Tibial nerve (tissue), 4 donors: ENCODE data around the gene NUP85. TPM values are rescaled to one million over a fixed set of nuclear protein-coding genes. Genes with fewer than 3 reads are reported as not detected.

Experiments
- DNase-seq, 2 donors: peaks; one replicate each; pipeline ENCODE4 v3.0.0-alpha.2; 2019; ENCODE audit warnings: low spot score in 2 of 2
- H3K27ac ChIP-seq, 4 donors: fragments of 200-600 bp; sonication (generic) in 3 of 4; one replicate each; pipeline ENCODE4 v1.5.1; 2017 to 2019; ENCODE audit warnings: mild to moderate bottlenecking in 1 of 4
- H3K27me3 ChIP-seq, 2 donors: fragments of 200-600 bp; sonication (generic) in 1 of 2; one replicate each; pipeline versions ENCODE4 v1.5.1 to v1.6.0; 2017 to 2019
- H3K36me3 ChIP-seq, 3 donors: fragments of 200-600 bp; sonication (generic); one replicate each; pipeline ENCODE4 v1.5.1; 2018 to 2019
- H3K4me1 ChIP-seq, 4 donors: fragments of 200-600 bp; sonication (generic) in 3 of 4; one replicate each; pipeline ENCODE4 v1.5.1; 2017 to 2019
- H3K4me3 ChIP-seq, 4 donors: fragments of 200-600 bp; sonication (generic) in 3 of 4; one replicate each; pipeline ENCODE4 v1.5.1; 2017 to 2019; ENCODE audit warnings: mild to moderate bottlenecking in 1 of 4, moderate library complexity in 1 of 4
- H3K9me3 ChIP-seq, 4 donors: fragments of 200-600 bp; sonication (generic) in 3 of 4; one replicate each; pipeline ENCODE4 v1.5.1; 2017 to 2019
- EP300 ChIP-seq, 2 donors: sonication (generic); formaldehyde crosslinking; IDR thresholded peaks; one replicate each; pipeline ENCODE4 v1.6.1; 2017; ENCODE audit warnings: antibody characterized with exemption in 2 of 2, mild to moderate bottlenecking in 1 of 2
- POLR2A ChIP-seq, 2 donors: fragments of 450-650 bp; IDR thresholded peaks; one replicate each; pipeline ENCODE4 v1.6.1; 2017; ENCODE audit warnings: antibody characterized with exemption in 2 of 2, mild to moderate bottlenecking in 2 of 2, moderate library complexity in 2 of 2
- WGBS, 2 donors: methylation state at CpG; one replicate each; pipeline ENCODE4 v1.1.5; 2018; 5-methylcytosine and 5-hydroxymethylcytosine counted together
- total RNA-seq, 4 donors: library from RNA; depleted of rRNA; stranded (reverse); fragments of >200 nt; gene quantifications; one replicate each; pipeline ENCODE4 v1.1.0, GENCODE V29; 2016
- TF ChIP-seq, protein P1 (sequence below), 5 experiments: fragments of 200-600 bp in 3 of 5; fragments of 450-650 bp in 2 of 5; sonication (generic) in 3 of 5; IDR thresholded peaks; one replicate each; pipeline ENCODE4 v1.5.1; 2016 to 2019; ENCODE audit warnings: antibody characterized with exemption in 5 of 5, mild to moderate bottlenecking in 3 of 5, moderate library complexity in 2 of 5

Gene NUP85
- total RNA-seq, 4 donors from 2014 or later: 38.1 to 68.6 (median 53.2) TPM

DNA sequence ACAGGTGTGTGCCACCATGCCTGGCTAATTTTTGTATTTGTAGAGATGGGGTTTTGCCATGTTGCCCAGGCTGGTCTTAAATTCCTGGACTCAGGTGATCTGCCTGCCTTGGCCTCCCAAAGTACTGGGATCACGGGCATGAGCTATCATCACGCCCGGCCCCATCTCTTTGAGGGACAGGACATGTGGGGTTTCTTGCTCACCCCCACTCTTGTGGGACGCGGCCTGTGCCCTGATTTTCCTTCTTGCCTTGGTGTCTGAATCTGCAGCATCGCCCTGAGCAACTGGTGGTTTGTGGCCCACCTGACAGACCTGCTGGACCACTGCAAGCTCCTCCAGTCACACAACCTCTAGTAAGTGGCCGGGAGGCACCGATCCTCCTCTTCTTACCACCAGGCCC is 25.6 kb downstream of the NUP85 start:
- H3K27ac ChIP-seq: no peak overlapping the region
- no peak overlapping the region for H3K4me3 ChIP-seq
- H3K4me1 ChIP-seq: no peaks in the 10 kb centered on the region
- H3K9me3 ChIP-seq: no peaks in the 10 kb centered on the region
- 98% methylated on average over 8 of the region's 8 CpGs for WGBS, 2 donors
- H3K27me3 ChIP-seq: no peaks in the 10 kb centered on the region
- DNase-seq: no peak
- peaks cover 3 to 96% (median 36%) of the 10 kb centered on the region in 3 donors for H3K36me3 ChIP-seq
- TF ChIP-seq EP300 (IDR thresholded peaks at IDR 0.05): no peak
- TF ChIP-seq, protein P1, sequence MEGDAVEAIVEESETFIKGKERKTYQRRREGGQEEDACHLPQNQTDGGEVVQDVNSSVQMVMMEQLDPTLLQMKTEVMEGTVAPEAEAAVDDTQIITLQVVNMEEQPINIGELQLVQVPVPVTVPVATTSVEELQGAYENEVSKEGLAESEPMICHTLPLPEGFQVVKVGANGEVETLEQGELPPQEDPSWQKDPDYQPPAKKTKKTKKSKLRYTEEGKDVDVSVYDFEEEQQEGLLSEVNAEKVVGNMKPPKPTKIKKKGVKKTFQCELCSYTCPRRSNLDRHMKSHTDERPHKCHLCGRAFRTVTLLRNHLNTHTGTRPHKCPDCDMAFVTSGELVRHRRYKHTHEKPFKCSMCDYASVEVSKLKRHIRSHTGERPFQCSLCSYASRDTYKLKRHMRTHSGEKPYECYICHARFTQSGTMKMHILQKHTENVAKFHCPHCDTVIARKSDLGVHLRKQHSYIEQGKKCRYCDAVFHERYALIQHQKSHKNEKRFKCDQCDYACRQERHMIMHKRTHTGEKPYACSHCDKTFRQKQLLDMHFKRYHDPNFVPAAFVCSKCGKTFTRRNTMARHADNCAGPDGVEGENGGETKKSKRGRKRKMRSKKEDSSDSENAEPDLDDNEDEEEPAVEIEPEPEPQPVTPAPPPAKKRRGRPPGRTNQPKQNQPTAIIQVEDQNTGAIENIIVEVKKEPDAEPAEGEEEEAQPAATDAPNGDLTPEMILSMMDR (IDR thresholded peaks at IDR 0.05): no peak
- TF ChIP-seq POLR2A (IDR thresholded peaks at IDR 0.05): no peak

GRCh38 chr17:75231741-75232464 is 26.4 kb downstream of the NUP85 start:
- DNase-seq: no peak
- H3K27me3 ChIP-seq: no peaks in the 10 kb centered on the region
- peaks cover 3 to 96% (median 36%) of the 10 kb centered on the region in 3 donors for H3K36me3 ChIP-seq
- H3K27ac ChIP-seq: no peak overlapping the region
- no peaks in the 10 kb centered on the region for H3K9me3 ChIP-seq
- 90% methylated on average over 18 of the region's 18 CpGs for WGBS, 2 donors
- TF ChIP-seq, protein P1 (IDR thresholded peaks at IDR 0.05): no peak
- no peaks in the 10 kb centered on the region for H3K4me1 ChIP-seq
- no peak overlapping the region for H3K4me3 ChIP-seq

DNA sequence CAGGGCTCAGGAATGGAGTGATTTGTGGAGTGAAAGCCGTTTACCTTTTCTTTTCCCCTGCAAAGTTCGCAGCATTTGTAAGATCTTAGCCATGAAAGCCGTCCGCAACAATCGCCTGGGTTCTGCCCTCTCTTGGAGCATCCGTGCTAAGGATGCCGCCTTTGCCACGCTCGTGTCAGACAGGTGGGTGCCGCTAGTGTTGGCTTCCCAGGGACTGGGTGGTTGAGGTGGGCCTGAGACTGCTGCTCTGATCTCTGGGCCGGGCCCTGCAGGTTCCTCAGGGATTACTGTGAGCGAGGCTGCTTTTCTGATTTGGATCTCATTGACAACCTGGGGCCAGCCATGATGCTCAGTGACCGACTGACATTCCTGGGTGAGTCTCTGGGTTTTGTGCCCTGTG is 27.3 kb downstream of the NUP85 start:
- 92 to 95% methylated on average over 13 of the region's 13 CpGs for WGBS, 2 donors
- H3K36me3 ChIP-seq: peaks cover 1 to 98% (median 44%) of the 10 kb centered on the region in 3 donors

DNA sequence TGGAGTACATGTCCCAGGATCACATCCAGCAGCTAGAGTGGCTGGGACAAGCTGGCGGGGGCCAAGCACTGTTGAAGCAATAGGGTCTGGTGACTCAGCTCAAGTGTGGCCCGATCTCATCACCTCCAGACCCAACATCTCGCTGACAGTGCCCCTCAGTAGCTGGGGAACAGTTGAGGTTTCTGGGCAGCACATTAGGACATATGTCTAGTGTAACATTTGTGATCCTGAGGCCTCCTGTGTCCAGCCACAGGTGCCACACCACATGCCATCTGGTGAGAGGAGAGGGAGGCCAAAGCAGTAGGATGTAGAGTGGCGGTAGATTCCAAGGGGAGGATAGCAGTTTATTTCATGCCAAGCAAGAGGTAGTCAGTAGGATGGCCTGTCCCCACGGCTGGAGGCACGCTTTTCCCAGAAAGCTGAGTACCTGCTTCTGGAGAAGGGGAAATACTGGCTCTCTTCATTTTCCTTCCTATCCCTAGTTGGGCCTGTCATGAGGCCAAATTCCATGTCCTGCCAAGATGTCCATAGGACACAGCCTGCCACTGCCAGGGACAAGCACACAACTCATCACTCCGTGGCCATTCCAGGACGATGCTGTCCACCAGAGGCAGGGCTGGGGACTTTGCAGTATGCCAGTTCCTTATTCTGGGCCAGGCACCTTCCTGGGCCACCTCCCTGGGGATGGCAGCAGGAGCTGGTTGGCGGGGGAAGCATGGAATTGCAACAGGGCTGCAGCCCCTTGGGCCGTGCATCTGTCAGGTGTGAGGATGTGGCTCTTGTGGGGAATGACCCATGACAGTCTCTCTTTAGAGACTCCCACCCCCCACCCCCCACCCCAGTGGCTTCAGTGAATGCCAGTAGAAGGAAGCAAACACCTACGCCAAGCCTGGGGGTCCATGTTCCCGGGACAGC is 31.9 kb downstream of the NUP85 start:
- no peaks in the 10 kb centered on the region for H3K27me3 ChIP-seq
- 79 to 81% methylated on average over 10 to 12 of the region's 12 CpGs for WGBS, 2 donors
- no peak for TF ChIP-seq EP300 (IDR thresholded peaks at IDR 0.05)
- TF ChIP-seq POLR2A (IDR thresholded peaks at IDR 0.05): no peak
- TF ChIP-seq, protein P1 (IDR thresholded peaks at IDR 0.05): no peak
- no peak overlapping the region for H3K4me3 ChIP-seq
- H3K36me3 ChIP-seq: peaks cover 9 to 98% (median 56%) of the 10 kb centered on the region in 3 donors
- peaks cover 0 to 39% (median 8%) of the 10 kb centered on the region in 4 donors for H3K4me1 ChIP-seq
- H3K9me3 ChIP-seq: no peaks in the 10 kb centered on the region
- H3K27ac ChIP-seq: no peak overlapping the region
- DNase-seq: no peak

More for the DNA sequence above, 27.3 kb downstream of the NUP85 start:
- Histone ChIP-seq H3K4me1 (no peaks in the 10 kb centered on the region), H3K27ac (no peak overlapping the region), H3K9me3 (no peaks in the 10 kb centered on the region), H3K27me3 (no peaks in the 10 kb centered on the region), H3K4me3 (no peak overlapping the region)
- TF ChIP-seq, protein P1 (IDR thresholded peaks at IDR 0.05): no peak
- no peak for TF ChIP-seq POLR2A (IDR thresholded peaks at IDR 0.05)
- no peak for DNase-seq
